BE2C (cell line): ENCODE data around the gene WWOX.

Source experiments
- DNase-seq: peaks from one replicate; pipeline ENCODE4 v3.0.0-alpha.2; 2020
- H3K27me3 ChIP-seq: fragments of 250-450 bp; sonication (Bioruptor Pico); 2 replicates; pipeline ENCODE4 v1.5.1; 2020; ENCODE audit warnings: mild to moderate bottlenecking
- H3K36me3 ChIP-seq: fragments of 250-450 bp; sonication (Bioruptor Pico); 2 replicates; pipeline ENCODE4 v1.5.1; 2020; ENCODE audit warnings: mild to moderate bottlenecking
- H3K4me1 ChIP-seq: fragments of 250-450 bp; sonication (Bioruptor Pico); 2 replicates; pipeline ENCODE4 v1.5.1; 2020
- H3K4me3 ChIP-seq: 2 replicates; pipeline ENCODE4 v1.5.1; 2011; ENCODE audit warnings: low read depth, low read length
- H3K9me3 ChIP-seq: fragments of 250-450 bp; sonication (Bioruptor Pico); 2 replicates; pipeline ENCODE4 v1.5.1; 2020
- CTCF ChIP-seq: IDR thresholded peaks from 2 replicates; pipeline ENCODE4 v1.5.1; 2012; ENCODE audit warnings: mild to moderate bottlenecking, low read depth, low read length

WWOX gene

DNA sequence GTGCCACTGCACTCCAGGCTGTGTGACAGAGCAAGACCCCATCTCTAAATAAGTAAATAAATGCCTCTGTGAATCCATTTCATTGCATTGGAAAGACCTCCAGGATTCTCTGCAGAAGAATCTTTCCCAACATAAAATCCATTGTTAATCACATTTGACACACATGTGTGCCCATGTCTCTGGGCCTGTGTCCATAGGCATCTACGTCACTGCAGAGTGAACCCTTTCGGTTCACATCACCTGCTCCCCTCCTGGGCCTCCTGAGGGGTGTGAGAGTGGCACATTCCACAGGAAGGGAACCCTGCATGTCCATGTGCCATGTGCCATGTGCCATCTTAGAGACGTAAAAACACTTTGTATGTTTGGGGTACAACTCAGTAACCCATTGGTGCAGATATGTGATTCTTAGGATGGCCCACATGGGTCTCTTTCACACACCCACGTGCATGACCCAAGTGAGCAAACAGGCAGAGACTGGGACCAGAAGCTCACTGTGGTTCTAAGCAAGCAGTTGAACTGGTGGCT is 1073.6 kb downstream of the WWOX start:
- Histone ChIP-seq H3K36me3 (no peaks in the 10 kb centered on the region), H3K9me3 (peaks cover under 1% of the 10 kb centered on the region; the same call in 1 of the 2 replicates), H3K4me3 (no peak overlapping the region), H3K27me3 (no peaks in the 10 kb centered on the region), H3K4me1 (no peaks in the 10 kb centered on the region)
- no peak for DNase-seq
- no peak for TF ChIP-seq CTCF

GRCh38 chr16:79173919-79174318 is 1074.5 kb downstream of the WWOX start:
- no peaks in the 10 kb centered on the region for H3K36me3 ChIP-seq
- no peak for DNase-seq
- H3K27me3 ChIP-seq, result no peaks in the 10 kb centered on the region
- H3K4me1 ChIP-seq, result no peaks in the 10 kb centered on the region
- TF ChIP-seq CTCF, result no peak
- no peaks in the 10 kb centered on the region; the same call in 1 of the 2 replicates for H3K9me3 ChIP-seq
- no peak overlapping the region for H3K4me3 ChIP-seq

DNA sequence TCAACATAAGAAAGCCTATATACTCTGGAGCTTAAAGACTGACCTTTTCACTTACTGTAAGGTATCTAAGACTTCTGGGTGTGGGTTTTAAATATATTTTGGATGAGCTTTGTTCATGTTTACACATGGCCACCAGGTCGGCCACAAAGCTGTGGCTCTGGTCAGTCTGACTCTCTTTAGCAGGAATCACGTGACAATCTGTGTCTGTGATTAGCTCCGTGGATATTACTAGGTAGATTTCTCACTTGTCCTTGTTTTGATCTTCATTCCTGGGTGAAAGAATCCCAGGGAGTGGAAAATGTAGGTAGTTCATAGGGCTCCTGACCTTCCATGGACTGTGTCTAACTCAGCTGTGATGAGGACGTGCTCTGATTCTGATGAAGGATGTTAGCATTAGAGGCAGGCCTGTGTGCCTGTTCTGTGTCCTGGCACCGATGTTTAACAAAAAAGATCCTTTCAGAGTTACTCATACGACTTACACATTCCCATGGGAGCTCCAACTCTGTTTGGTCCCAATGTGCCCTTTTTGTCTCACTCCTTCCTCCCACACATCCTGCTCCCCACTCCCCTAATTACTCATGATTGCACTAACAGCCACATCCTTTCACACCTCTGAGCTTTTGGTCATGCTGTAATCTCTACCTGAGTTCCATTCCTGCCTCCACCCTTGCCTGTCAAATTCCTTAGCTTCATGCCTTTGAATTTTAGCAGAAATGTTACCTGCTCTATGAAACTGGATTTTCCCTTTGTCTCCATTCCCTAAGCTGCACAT is 1076.0 kb downstream of the WWOX start:
- H3K9me3 ChIP-seq, result no peaks in the 10 kb centered on the region; the same call in 1 of the 2 replicates
- no peaks in the 10 kb centered on the region for H3K27me3 ChIP-seq
- H3K4me3 ChIP-seq, result no peak overlapping the region
- no peak for DNase-seq
- TF ChIP-seq CTCF, result no peak
- no peaks in the 10 kb centered on the region for H3K4me1 ChIP-seq
- H3K36me3 ChIP-seq, result no peaks in the 10 kb centered on the region

DNA sequence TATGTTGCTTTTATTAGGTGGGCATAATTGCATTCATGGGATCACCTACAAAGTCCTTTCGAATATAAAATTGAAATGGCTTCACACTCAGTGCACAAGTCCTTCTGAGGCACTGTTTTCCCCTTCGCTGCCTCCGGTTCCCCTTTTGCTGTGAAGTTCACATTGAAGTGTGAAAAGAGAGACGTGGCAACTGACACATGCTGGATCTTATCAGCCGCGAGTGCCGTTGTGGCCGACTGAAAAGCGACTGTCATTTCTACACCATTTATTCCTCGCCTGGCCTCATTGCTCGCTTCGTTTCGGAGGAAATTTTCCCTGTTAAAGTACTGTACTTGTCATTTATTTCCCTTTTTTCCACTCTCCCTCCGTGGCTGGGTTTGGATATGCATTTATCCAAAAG is 1077.6 kb downstream of the WWOX start:
- Histone ChIP-seq H3K4me3 (no peak overlapping the region), H3K36me3 (no peaks in the 10 kb centered on the region), H3K27me3 (no peaks in the 10 kb centered on the region), H3K9me3 (no peaks in the 10 kb centered on the region; the same call in none of the 2 replicates), H3K4me1 (no peaks in the 10 kb centered on the region)
- no peak for TF ChIP-seq CTCF
- DNase-seq, result no peak

- H3K4me1 ChIP-seq, result no peaks in the 10 kb centered on the region
- H3K36me3 ChIP-seq, result no peaks in the 10 kb centered on the region
- DNase-seq, result no peak
- H3K27me3 ChIP-seq, result no peaks in the 10 kb centered on the region
- TF ChIP-seq CTCF, result no peak
- no peaks in the 10 kb centered on the region; the same call in none of the 2 replicates for H3K9me3 ChIP-seq
- H3K4me3 ChIP-seq, result no peak overlapping the region
Measured at GRCh38 chr16:79181419-79181818, 1082.0 kb downstream of the WWOX start.

DNA sequence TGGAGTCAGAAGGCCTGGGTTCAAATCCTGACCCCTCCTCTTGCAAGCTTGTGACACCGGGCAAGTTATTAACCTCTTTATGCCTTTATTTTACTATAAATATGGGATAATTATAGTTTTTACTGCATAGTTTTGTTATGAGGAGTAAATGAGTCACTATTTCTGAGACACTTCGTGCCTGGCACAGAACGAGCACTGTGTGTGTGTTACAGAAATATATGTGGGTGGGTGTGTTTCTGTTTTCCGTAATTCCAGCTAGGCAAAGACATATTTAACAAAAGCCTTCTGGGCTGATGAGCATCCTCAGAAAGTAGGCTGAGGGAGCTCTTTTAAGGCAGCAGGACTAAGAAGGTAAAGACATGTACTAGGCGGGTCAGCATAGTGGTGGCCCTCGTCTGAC is 1083.2 kb downstream of the WWOX start:
- H3K36me3 ChIP-seq, result no peaks in the 10 kb centered on the region
- H3K4me1 ChIP-seq, result no peaks in the 10 kb centered on the region
- no peaks in the 10 kb centered on the region for H3K27me3 ChIP-seq
- H3K9me3 ChIP-seq, result no peaks in the 10 kb centered on the region; the same call in none of the 2 replicates
- TF ChIP-seq CTCF, result no peak
- DNase-seq, result no peak
- H3K4me3 ChIP-seq, result no peak overlapping the region
